Mononuclear cell (primary cell): Measurements from ENCODE around the gene PRSS33. TPM values are rescaled to one million over a fixed set of nuclear protein-coding genes. Genes with fewer than 3 reads are reported as not detected.
A peak's percentile ranks its signal among the peaks of the same experiment; 100 is the strongest.

Experiments
- H3K27me3 ChIP-seq: 2 replicates; pipeline ENCODE4 v1.6.0; 2011; ENCODE audit warnings: low read length, control low read depth; ENCODE audit not compliant: insufficient read depth
- H3K4me1 ChIP-seq: 2 replicates; pipeline ENCODE4 v1.5.1; 2011; ENCODE audit warnings: mild to moderate bottlenecking, low read length, control low read depth; ENCODE audit not compliant: insufficient read depth
- H3K4me3 ChIP-seq: 2 replicates; pipeline ENCODE4 v1.5.1; 2011; ENCODE audit warnings: mild to moderate bottlenecking, low read length, moderate library complexity
- H3K9me3 ChIP-seq: 2 replicates; pipeline ENCODE4 v1.5.1; 2011; ENCODE audit warnings: low read depth, mild to moderate bottlenecking, control low read depth, low read length
- total RNA-seq: library from RNA; depleted of rRNA; stranded (reverse); fragments of >200 nt; gene quantifications from one replicate; pipeline ENCODE4 v1.2.3, GENCODE V29; 2012

The PRSS33 gene
- total RNA-seq, 1 donor, result not detected

- peaks cover 35% of the 10 kb centered on the region for H3K4me1 ChIP-seq
- peak overlapping the region; percentile 91 for H3K4me3 ChIP-seq
- H3K9me3 ChIP-seq, result no peaks in the 10 kb centered on the region
- H3K27me3 ChIP-seq, result no peaks in the 10 kb centered on the region
These were observed 9.3 kb downstream of the PRSS33 start for GRCh38 chr16:2777903-2778629.

- H3K4me3 ChIP-seq, result peak within 1 kb of the TSS; percentile 91
- H3K27me3 ChIP-seq, result no peaks in the 10 kb centered on the region
- H3K4me1 ChIP-seq, result peaks cover 35% of the 10 kb centered on the region
- no peaks in the 10 kb centered on the region for H3K9me3 ChIP-seq
These were observed 10.0 kb downstream of the PRSS33 start, which contains the start of gene ELOB for GRCh38 chr16:2777231-2777902. ELOB (minus strand) TSS chr16:2777280; CDS start chr16:2777239, 41 bp downstream.

DNA sequence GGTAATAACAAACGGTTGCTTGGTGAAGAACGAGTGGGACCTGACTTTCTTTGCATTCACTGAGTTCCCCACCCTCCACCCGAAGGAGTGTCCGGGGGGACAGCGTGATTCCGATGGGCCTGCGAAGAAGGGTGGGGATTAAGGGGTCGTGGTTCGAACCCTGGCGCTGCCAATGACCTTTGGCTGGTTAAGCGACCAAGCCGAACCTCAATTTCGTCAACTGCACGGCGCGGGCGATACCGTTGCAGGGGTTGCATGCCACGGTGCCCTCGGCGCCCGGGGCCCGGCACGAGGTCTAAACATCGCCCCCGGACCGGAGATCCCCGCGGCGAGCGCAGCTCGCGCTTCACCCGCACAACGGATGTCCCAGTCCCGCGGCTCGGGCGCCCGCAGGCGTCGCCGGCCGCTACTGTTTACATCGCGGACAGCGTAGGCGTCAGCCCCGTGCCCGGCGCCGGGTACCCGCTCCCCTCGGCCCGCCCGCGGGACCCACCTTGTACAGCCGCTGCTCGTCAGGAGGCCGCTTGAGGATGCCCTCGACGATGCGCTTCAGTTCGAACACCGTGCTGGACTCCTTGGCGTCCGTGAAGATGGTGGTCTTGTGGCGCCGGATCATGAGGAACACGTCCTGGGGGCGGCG lies 10.7 kb downstream of the PRSS33 start:
- Histone ChIP-seq H3K4me1 (peaks cover 35% of the 10 kb centered on the region), H3K27me3 (no peaks in the 10 kb centered on the region), H3K4me3 (peak overlapping the region; percentile 78), H3K9me3 (no peaks in the 10 kb centered on the region)

DNA sequence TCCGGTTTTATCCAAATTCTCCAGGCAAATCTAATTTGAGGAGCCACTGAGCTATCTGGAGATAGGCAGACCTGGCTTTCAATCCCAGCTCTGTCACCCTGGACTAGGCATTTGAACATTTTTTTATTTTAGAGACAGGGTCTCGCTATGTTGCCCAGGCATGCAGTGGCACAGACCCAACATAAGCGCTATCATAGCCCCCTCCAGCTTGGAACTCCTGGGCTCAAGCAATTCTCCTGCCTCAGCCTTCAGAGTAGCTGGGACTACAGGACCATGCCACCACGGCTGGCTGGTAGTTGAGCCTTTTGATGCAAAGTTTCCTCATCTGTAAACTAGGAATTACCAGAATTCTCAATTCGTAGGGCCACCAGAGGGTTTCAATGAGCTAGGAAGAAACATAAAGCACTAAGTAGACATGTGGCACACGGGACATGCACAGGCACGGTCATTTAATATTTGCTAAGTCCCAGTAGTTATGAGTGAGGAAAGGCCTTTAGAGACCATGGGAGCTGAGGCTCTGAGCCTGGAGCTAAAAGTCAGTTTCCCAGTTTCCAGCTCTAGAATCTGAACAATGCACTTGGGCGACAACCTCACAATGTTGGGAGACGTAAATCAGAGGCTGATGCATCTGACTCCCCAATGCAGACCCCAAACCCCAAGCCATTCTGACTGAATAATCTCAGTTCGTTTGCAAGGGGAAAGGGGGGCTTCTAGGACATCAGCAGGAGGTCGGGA lies 11.4 kb downstream of the PRSS33 start:
- peak overlapping the region; percentile 78 for H3K4me3 ChIP-seq
- no peaks in the 10 kb centered on the region for H3K9me3 ChIP-seq
- H3K27me3 ChIP-seq, result no peaks in the 10 kb centered on the region
- peaks cover 35% of the 10 kb centered on the region for H3K4me1 ChIP-seq

- H3K4me3 ChIP-seq, result no peak overlapping the region
- peaks cover 35% of the 10 kb centered on the region for H3K4me1 ChIP-seq
- H3K9me3 ChIP-seq, result no peaks in the 10 kb centered on the region
- no peaks in the 10 kb centered on the region for H3K27me3 ChIP-seq
These were observed 12.1 kb downstream of the PRSS33 start for GRCh38 chr16:2775131-2775716.

- no peaks in the 10 kb centered on the region for H3K9me3 ChIP-seq
- peaks cover 35% of the 10 kb centered on the region for H3K4me1 ChIP-seq
- no peak overlapping the region for H3K4me3 ChIP-seq
- H3K27me3 ChIP-seq, result no peaks in the 10 kb centered on the region
These were observed 13.0 kb downstream of the PRSS33 start for GRCh38 chr16:2774161-2774891.

- peaks cover 28% of the 10 kb centered on the region for H3K4me1 ChIP-seq
- H3K4me3 ChIP-seq, result no peak overlapping the region
These were observed 14.0 kb downstream of the PRSS33 start for GRCh38 chr16:2773188-2773968.

GRCh38 chr16:2771496-2772402 lies 15.6 kb downstream of the PRSS33 start:
- H3K4me1 ChIP-seq, result peaks cover 22% of the 10 kb centered on the region
- H3K9me3 ChIP-seq, result no peaks in the 10 kb centered on the region
- no peak overlapping the region for H3K4me3 ChIP-seq
- no peaks in the 10 kb centered on the region for H3K27me3 ChIP-seq

More at GRCh38 chr16:2773188-2773968, 14.0 kb downstream of the PRSS33 start:
- Histone ChIP-seq H3K27me3 (no peaks in the 10 kb centered on the region), H3K9me3 (no peaks in the 10 kb centered on the region)

- Histone ChIP-seq H3K4me1 (peaks cover 8% of the 10 kb centered on the region), H3K4me3 (no peak overlapping the region), H3K9me3 (no peaks in the 10 kb centered on the region), H3K27me3 (no peaks in the 10 kb centered on the region)
These were observed 17.1 kb downstream of the PRSS33 start for GRCh38 chr16:2770057-2770951.

DNA sequence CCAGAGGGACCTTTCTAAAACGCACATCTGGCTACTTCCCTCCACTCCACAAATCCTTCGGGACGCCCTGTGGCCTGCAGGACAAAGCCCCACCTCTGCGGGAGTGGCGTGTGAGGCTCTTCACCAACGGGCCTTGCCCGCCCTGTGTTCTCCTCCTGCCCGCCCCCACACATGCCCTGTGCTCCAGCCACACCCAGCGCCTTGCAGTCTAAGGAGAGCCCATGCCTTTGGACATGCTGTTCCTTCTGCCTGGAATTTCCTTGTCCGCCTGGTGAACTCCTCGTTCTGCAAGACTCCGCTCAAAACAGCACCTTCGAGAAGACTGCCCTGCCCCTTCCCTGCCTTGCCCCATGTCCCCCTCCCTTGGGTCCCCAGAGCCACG lies 17.7 kb downstream of the PRSS33 start:
- peaks cover 1% of the 10 kb centered on the region for H3K4me1 ChIP-seq
- no peaks in the 10 kb centered on the region for H3K27me3 ChIP-seq
- H3K4me3 ChIP-seq, result no peak overlapping the region
- H3K9me3 ChIP-seq, result no peaks in the 10 kb centered on the region

DNA sequence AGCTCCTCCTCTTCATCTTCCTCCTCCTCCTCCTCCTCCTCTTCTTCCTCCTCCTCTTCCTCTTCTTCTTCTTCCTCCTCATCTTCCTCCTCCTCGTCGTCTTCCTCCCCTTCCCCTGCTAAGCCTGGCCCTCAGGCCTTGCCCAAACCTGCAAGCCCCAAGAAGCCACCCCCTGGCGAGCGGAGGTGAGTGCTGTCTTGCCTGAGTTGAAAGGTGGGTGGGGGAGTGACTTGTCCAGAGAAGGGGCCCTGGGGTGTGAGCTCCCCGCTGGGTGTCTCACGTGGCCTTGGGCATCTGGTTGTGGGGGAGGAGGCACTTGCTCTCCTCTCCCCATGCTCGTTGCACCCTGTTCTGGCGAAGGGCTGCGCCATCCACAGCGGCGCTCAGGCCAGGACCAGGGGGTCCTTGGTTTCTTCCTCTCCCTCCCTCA lies 18.2 kb downstream of the PRSS33 start:
- Histone ChIP-seq H3K9me3 (no peaks in the 10 kb centered on the region), H3K27me3 (no peaks in the 10 kb centered on the region), H3K4me3 (no peak overlapping the region), H3K4me1 (no peaks in the 10 kb centered on the region)
